ENCODE results near the gene CIT.

CIT gene

GRCh38 chr12:119803381-119803791 is 73.7 kb downstream of the CIT start:
- DNase-seq: no peak

GRCh38 chr12:119802472-119802871 is 74.6 kb downstream of the CIT start:
- no peak for DNase-seq

DNA sequence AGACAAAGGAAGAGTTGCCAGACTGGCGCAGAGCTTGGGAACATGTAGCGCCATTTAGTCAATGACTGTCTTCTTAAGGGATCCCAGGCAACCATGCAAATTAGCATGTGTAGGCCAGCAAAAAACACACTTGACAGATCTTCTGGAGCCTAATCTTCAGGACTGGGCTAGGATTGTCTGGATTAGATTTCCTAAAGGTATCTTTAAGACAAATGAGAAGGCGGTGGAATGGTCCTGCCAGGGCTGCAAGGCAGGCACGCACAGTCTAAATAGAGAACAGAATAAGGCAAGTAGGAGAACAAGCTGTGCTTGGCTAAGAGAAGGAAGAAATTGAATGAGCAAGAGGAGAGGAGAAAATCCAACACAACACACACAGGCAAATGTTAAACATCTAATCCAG is 80.0 kb downstream of the CIT start:
- DNase-seq: no peak

- no peak for DNase-seq
These were observed 80.8 kb downstream of the CIT start for GRCh38 chr12:119796292-119796691.

- no peak for DNase-seq
These were observed 85.7 kb downstream of the CIT start for GRCh38 chr12:119791453-119791852.

DNA sequence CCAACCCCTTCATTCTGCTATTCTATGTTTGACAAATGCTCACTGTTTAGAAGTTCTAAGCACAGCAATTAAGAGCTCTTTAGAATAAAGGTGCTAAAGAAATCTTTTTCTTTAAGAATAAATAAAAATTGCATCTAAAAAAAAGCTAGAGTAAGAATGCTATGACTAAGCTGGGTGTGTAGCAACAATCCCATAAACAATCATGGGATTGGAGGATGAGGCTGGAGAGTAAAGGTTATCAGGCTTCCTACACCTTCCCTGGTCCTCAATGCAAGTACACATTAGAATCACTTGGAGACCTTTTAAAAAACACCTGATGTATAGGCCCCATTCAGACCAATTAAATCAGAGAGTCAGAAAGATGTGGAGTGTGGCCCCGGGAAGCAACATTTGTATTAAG is 88.3 kb downstream of the CIT start:
- no peak for DNase-seq

- no peak for DNase-seq
These were observed 90.6 kb downstream of the CIT start for GRCh38 chr12:119786539-119786938.

DNA sequence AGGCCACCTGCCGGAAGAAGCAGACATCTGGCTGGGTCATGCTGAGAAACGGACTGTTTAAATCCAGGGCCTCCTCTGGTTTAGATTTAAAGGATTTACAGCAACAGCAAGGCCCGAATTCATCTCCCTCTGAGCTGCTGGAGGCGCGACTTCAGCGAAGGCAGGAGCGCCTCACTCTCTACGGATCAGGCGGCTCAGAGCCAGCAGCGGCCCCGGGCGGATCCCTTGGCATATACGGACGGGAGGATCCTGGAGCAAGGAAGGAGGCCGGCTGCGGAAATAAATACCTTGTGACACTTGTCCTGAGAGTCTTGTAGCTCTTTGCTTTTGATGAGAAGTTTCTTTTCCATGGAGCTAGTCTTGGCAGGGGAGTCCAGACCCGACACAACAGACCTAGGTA is 92.4 kb downstream of the CIT start:
- no peak for DNase-seq

DNA sequence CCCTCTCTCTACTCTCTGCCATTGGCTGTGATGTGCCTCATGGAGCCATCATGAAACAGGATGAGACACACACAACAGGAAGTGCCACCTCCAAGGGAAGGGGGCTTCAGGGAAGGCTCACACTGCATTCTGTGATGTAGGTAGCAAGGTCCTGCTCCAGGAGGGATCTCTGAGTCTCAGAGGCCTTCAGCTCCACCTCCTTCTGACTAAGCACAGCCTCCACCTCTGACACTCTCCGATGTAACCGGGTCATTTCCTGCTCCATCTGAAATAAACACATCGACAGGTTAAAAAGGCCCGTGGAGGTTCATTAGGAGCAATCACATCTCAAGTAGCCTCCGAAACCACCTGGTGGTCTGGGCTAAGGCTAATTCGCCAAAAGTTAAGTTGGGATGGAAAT is 93.3 kb downstream of the CIT start:
- DNase-seq: no peak

DNA sequence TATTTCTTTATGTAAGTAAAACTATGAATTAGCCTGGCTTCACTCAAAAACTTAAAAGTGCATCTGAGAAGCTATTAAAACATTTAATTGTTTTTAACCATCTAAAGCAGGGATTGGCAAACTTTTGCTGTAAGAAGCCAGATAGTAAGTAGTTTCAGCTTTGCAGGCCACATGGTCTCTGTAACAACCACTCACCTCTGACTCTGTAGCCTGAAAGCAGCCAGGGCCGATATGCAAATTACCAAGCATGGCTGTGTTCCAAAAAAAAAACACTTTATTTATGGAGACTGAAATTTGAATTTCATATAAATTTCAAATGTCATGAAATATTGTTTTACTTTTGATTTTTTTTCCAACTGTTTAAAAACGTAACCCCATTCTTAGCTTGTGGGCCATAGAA is 95.3 kb downstream of the CIT start:
- no peak for DNase-seq

DNA sequence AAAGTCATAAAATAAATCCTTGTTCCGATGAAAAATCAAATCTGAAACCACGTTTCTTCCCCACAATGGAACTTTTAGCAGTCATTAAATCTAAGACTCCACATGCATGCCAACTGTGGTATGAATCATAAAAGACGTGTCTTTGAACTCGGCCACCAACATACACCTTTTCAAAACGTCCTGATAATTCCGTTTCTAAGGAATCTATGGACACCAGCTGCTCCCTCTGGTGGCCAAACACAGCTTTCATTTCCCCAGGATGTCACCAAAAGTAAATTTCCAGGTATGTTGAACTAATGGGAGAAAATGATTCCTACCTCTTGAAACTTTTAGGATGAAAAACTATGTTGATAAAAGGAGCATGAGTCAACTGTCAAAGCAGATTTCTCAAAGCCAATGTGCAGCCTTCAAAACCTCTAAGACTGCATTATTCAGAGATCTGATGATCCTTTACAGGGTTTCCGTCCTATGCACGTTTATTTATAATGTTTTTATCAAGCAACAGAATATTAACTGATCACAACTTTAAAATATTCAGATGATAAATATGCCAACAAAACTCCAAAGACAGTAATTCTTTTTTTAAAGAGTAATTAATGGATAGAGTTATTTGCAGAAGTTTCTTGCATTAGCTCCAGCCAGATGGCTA is 96.2 kb downstream of the CIT start:
- no peak for DNase-seq

- no peak for DNase-seq
These were observed 101.7 kb downstream of the CIT start for GRCh38 chr12:119775246-119775895.

DNA sequence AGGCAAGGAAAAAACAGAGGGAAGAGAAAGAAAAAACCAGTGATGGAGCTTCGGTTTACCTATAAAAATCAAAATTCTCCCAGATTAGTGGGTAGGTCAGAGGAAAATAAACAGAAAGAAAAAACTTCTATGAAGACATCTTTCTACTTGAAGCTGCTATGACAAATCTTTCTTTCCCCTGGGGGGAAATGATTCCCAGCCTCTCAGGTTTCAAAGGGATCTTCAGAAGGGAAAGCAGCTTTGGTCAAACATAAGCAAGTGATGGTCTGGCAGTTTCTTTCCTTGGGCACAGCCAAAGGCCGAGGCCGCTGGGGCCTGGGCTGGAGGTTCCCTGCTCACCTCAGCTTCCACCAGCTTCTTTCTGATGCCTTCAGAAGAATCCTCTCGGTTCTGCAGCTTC is 104.7 kb downstream of the CIT start:
- DNase-seq: no peak

GRCh38 chr12:119770146-119770545 is 107.0 kb downstream of the CIT start:
- DNase-seq: no peak

DNA sequence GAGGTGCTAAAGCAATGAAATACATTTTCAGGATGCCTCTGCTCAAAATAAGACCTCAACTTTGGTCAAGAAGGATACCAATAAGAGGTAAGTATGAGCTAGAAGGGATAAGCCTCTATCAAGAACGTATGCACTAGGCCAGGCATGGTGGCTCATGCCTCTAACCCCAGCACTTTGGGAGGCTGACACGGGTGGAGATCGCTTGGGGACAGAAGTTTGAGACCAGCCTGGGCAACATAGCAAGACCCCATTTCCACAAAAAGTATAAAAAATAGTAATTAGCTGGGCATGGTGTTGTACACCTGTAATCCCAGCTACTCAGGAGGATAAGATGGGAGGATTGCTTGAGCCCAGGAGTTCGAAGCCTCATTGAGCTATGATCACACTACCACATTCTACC is 114.5 kb downstream of the CIT start:
- DNase-seq: no peak

GRCh38 chr12:119758722-119759121 is 118.4 kb downstream of the CIT start:
- DNase-seq: no peak

DNA sequence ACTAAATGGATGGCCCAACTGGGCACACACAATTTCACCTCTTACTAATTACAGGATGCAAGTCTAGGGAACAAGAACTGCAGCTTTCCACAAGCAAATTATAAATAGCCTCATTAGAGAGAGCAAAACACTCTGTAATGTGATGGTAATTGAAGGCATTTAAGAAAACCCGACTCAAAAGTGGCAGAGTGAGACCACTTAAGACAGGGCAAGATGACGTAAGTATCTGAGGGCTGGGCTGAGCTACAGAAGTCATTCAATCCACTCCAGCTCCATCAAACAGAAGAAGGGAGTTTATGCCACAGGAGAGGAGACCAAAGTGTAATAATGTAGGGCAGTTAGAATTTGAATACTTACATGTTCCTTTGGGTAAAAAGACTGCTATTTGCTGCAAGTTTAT is 118.9 kb downstream of the CIT start:
- no peak for DNase-seq

DNA sequence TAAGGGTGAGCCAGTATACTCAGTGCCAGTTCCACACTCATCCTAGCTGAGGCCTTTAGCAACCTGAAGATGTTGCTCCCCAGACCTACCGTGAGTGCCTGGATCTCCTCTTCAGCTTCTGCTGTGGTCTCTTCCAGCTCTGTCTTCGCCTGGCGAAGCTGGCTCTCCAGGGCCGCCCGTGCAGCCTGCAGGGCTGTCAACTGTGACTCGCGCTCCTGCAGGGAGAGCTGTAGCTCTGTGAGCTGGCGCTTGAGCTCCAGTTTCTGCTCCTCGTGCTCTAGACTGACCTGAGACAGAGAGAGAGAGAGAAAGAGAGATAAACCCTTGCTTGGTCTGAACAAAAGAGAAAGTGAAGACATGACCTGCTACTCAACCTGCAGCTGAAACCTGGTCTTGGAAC is 125.2 kb downstream of the CIT start:
- no peak for DNase-seq

DNA sequence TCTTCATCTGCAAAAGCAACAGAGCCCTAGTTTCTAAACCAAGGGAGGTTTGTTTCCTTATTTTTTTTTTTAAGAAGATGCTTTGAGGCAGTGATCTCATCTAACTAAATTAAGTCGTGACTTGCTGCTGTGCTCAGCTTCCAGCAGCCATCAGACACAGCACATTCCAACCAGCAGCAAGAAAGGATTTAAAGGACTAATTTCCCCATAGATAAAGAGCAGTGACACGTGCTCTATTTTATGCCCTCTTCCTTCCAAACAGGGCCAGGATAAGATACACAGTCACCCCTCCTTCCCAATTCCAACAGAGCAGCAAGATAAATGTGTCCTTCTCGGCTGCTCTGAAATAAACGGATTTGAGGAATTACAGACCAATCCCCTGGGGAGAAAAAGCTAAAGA is 127.5 kb downstream of the CIT start:
- no peak for DNase-seq

DNA sequence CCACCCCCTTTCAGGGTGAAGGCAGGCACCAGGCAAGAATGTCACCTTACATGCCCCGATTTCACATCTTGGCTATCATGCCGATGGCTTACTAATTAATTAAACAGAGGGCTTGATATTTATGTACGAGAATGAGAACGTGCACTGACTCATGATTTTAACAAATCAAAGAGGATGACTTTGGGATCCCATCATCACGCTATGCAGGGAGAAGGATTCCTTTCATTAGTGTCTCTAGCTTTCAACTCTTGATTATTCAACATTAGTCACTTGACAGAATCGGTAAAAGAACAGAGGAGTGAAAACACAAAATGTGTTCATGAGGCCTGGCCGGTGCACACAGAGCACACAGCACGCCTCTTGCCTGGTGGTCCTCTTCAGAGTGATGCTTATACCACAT is 128.6 kb downstream of the CIT start:
- DNase-seq: no peak

GRCh38 chr12:119746169-119746568 is 131.0 kb downstream of the CIT start:
- DNase-seq: no peak

DNA sequence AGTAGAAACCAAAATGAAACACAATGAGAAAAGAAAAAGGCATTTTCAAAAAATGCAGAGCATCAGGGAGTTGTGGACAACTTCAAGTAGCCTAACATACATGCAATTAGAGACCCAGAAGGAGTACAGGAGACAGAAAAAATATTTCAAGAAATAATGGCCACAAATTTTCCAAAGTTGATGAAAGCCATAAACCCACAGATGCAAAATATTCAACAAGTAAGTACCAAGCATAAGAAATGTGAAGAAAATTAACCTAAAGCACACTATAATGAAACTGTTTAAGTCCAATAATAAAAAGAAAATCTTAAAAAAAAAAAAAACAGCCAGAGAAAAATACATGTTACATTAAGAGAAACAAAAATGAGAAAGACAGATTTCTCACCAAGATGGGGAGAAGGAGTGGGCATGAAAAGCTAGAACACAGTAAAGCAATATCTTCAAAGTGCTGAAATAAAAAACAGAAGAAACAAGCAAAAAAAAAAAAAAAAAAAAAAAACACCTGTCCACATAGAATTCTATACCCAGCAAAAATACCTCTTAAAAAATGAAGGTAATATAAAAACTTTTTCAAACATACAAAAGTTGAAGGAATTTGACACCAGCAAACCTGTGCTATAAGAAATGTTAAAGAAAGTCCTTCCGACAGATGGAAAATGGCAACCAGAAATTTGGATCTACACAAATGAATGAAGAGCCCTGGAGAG is 132.1 kb downstream of the CIT start:
- no peak for DNase-seq

DNA sequence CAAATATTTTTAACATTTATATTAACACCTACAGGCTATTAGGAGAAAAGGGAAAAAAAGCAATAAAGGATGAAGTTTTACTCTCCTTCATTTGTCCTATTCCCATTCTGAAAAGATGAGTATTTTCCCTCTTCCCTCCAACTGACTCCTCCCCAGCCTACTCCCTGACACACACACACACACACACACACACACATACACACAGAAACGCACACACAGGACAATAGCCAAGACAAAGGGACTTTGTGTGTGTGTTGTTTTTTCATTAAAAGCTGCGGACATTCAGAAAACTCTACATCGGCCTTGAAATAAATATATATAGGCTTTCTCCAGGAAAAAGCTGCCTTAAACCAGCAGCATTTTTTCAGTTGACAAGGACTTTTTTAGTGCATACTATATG is 134.4 kb downstream of the CIT start:
- DNase-seq: no peak

DNA sequence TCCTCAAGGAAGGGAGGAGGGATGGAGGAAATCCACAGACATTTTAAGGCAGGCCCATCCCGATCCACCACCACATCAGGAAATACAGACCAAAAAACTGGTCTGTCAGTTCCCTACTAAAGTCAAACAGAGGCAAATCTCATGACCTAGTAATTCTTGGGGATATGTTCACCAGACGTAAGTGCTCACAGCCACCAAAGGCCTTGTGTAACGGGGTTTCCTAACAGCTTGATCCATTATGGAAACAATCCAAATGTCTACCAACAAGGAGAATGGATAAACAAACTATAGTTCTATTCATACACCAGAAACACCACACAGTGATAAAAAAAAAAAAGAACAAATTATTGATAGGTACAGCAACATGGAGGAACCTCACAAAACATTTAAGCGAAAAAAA is 136.3 kb downstream of the CIT start:
- DNase-seq: no peak

DNA sequence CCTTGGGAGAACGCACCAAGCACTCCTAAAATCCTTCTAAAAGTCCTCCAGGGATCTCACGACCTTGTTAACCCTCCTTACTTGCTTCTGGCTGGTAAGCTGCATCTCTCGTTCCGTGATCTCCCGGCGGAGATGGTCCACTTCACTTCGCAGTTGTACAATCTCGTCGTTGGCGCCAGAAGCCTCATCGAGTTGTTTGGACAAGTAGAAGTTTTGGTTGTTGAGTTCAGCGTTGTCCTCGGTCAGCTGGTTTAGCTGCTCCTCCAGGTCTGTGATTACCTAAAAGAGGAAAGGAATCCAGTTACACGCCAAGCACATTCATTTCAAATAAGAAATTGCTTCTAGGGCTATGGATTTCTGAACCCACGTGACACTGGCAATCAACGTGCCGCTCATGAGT is 142.0 kb downstream of the CIT start:
- no peak for DNase-seq

Measured in CD4-positive, alpha-beta T cell treated with Interleukin-6 for 4 hours (primary cell).